Activated naive CD4-positive, alpha-beta T cell treated with anti-CD3 and anti-CD28 coated beads, Interleukin-2, amount 50 U/mL, for 24 hours (primary cell): Measurements from ENCODE around the gene ARHGEF4.
A peak's percentile ranks its signal among the peaks of the same experiment; 100 is the strongest.

Experiments
- H3K27ac Mint-ChIP-seq: one replicate; pipeline ENCODE4 v1.8.0; 2021; ENCODE audit warnings: mild to moderate bottlenecking, mixed read lengths
- H3K27me3 Mint-ChIP-seq: one replicate; pipeline ENCODE4 v1.8.0; 2021; ENCODE audit warnings: mixed read lengths
- H3K36me3 Mint-ChIP-seq: one replicate; pipeline ENCODE4 v1.8.0; 2021; ENCODE audit warnings: mixed read lengths
- H3K4me1 Mint-ChIP-seq: one replicate; pipeline ENCODE4 v1.8.0; 2021; ENCODE audit warnings: mixed read lengths
- H3K4me3 Mint-ChIP-seq: one replicate; pipeline ENCODE4 v1.8.0; 2021; ENCODE audit warnings: mild to moderate bottlenecking, mixed read lengths
- H3K9me3 Mint-ChIP-seq: one replicate; pipeline ENCODE4 v1.8.0; 2021; ENCODE audit warnings: mixed read lengths

Gene ARHGEF4

GRCh38 chr2:130836501-130837174 is at the start of gene ARHGEF4:
ARHGEF4 (plus strand) TSS chr2:130836914; CDS start chr2:130836954, 40 bp downstream.
- Mint-ChIP-seq H3K4me1 (no peaks in the 10 kb centered on the region), H3K36me3 (no peaks in the 10 kb centered on the region), H3K4me3 (peak within 1 kb of the TSS; percentile 19), H3K9me3 (no peaks in the 10 kb centered on the region), H3K27ac (no peak within 1 kb of the TSS), H3K27me3 (peaks cover 14% of the 10 kb centered on the region)

DNA sequence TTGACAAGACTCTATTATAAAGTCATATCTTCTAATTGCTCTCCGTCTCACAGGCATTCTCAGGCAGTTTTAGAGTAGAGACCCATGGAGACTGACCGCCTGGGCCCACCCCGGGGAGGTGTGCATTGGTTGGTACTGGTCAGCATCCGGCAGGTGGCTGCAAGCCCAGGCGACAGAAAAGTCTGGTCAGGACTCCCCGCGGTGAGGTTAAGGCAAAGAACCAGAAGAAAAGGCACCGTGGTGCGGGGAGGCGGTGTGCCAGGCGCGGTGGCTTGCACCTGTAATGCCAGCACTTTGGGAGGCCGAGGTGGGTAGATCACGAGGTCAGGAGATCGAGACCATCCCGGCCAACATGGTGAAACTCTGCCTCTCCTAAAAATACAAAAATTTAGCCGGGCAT is 48.9 kb upstream of the ARHGEF4 start:
- no peaks in the 10 kb centered on the region for H3K36me3 Mint-ChIP-seq
- peaks cover 5% of the 10 kb centered on the region for H3K27me3 Mint-ChIP-seq
- H3K9me3 Mint-ChIP-seq, result no peaks in the 10 kb centered on the region
- H3K27ac Mint-ChIP-seq, result no peak overlapping the region
- no peak overlapping the region for H3K4me3 Mint-ChIP-seq
- no peaks in the 10 kb centered on the region for H3K4me1 Mint-ChIP-seq

DNA sequence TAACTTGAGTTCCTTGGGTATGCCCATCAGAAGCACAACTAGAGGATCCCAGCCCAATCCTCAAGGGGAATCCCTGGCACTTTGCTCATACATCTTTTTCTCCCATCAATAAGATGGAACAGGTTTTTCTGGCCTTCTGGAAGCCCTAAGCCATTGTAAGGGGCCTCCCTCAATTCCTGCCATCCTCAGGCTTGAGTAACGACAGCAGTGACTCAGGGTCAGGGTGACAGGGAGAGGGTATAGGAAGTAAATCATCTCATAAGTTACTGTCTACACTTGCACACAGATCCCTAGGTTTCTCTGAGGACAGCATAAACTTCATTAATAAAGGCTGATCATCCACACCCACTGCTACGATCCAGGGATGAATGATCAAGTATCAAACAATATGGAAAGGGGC is 46.4 kb upstream of the ARHGEF4 start:
- Mint-ChIP-seq H3K27me3 (peaks cover 6% of the 10 kb centered on the region), H3K9me3 (no peaks in the 10 kb centered on the region), H3K27ac (no peak overlapping the region), H3K36me3 (no peaks in the 10 kb centered on the region), H3K4me3 (no peak overlapping the region), H3K4me1 (no peaks in the 10 kb centered on the region)

DNA sequence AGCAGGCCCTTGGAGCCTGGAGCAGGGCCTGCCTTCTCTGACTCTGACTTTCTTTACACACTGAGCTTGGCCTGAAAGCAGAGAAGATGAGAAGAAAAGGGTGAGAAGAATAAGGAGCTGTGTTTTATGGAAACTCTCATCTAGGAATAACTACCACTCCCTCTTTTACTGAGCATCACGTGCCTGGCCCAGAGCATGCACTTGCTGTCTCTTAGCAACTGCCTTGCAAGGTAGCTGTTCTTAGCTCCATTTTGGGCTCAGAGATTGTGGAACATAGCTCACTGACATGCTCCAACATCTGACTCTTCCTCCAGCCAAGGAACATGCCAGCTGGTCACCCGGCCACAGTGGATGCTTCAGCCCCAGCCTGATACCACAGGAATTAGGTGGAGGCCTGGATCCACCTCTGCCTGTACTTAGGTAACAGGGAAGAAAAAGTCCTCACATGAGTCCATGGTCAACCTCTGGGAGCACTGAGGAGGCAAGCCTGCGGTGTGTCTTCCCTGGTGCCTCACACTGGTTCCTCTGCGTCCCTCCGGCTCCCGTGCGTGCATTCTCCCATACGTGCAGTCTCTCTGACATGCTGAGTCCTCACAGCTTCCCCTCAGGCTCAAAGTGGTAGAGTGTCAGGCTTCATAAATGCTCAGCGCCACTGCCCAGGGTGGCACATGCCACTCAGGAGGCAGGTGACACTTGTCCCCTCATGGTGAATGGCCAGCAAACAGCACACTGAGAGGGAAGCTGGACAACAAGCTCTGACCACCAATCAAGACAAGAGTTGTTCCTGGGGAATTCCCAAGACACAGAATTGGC is 45.7 kb upstream of the ARHGEF4 start:
- Mint-ChIP-seq H3K4me3 (no peak overlapping the region), H3K4me1 (no peaks in the 10 kb centered on the region), H3K27ac (no peak overlapping the region), H3K36me3 (no peaks in the 10 kb centered on the region), H3K9me3 (no peaks in the 10 kb centered on the region), H3K27me3 (peaks cover 6% of the 10 kb centered on the region)

GRCh38 chr2:130791617-130791939 is 45.1 kb upstream of the ARHGEF4 start:
- no peaks in the 10 kb centered on the region for H3K4me1 Mint-ChIP-seq
- no peak overlapping the region for H3K27ac Mint-ChIP-seq
- no peak overlapping the region for H3K4me3 Mint-ChIP-seq
- no peaks in the 10 kb centered on the region for H3K9me3 Mint-ChIP-seq
- H3K27me3 Mint-ChIP-seq, result peaks cover 6% of the 10 kb centered on the region
- no peaks in the 10 kb centered on the region for H3K36me3 Mint-ChIP-seq

GRCh38 chr2:130795431-130795830 is 41.3 kb upstream of the ARHGEF4 start:
- H3K36me3 Mint-ChIP-seq, result no peaks in the 10 kb centered on the region
- peaks cover 4% of the 10 kb centered on the region for H3K4me1 Mint-ChIP-seq
- H3K9me3 Mint-ChIP-seq, result no peaks in the 10 kb centered on the region
- H3K4me3 Mint-ChIP-seq, result no peak overlapping the region
- no peak overlapping the region for H3K27ac Mint-ChIP-seq
- peaks cover 3% of the 10 kb centered on the region for H3K27me3 Mint-ChIP-seq

GRCh38 chr2:130796290-130796689 is 40.4 kb upstream of the ARHGEF4 start:
- H3K4me3 Mint-ChIP-seq, result no peak overlapping the region

GRCh38 chr2:130797493-130798435 is 39.0 kb upstream of the ARHGEF4 start:
- H3K4me3 Mint-ChIP-seq, result peak overlapping the region; percentile 62
- peaks cover 2% of the 10 kb centered on the region for H3K27me3 Mint-ChIP-seq
- no peaks in the 10 kb centered on the region for H3K9me3 Mint-ChIP-seq
- H3K27ac Mint-ChIP-seq, result peak overlapping the region; percentile 8
- peaks cover 4% of the 10 kb centered on the region for H3K4me1 Mint-ChIP-seq
- no peaks in the 10 kb centered on the region for H3K36me3 Mint-ChIP-seq

More at GRCh38 chr2:130796290-130796689, 40.4 kb upstream of the ARHGEF4 start:
- H3K4me1 Mint-ChIP-seq, result peaks cover 4% of the 10 kb centered on the region
- peaks cover 3% of the 10 kb centered on the region for H3K27me3 Mint-ChIP-seq
- H3K36me3 Mint-ChIP-seq, result no peaks in the 10 kb centered on the region
- no peak overlapping the region for H3K27ac Mint-ChIP-seq
- no peaks in the 10 kb centered on the region for H3K9me3 Mint-ChIP-seq

- H3K4me3 Mint-ChIP-seq, result peak overlapping the region; percentile 62
- no peaks in the 10 kb centered on the region for H3K9me3 Mint-ChIP-seq
- no peaks in the 10 kb centered on the region for H3K27me3 Mint-ChIP-seq
- H3K36me3 Mint-ChIP-seq, result no peaks in the 10 kb centered on the region
- no peak overlapping the region for H3K27ac Mint-ChIP-seq
- H3K4me1 Mint-ChIP-seq, result peaks cover 4% of the 10 kb centered on the region
Measured at GRCh38 chr2:130798472-130799218, 38.1 kb upstream of the ARHGEF4 start.

- Mint-ChIP-seq H3K27me3 (no peaks in the 10 kb centered on the region), H3K4me1 (peaks cover 4% of the 10 kb centered on the region), H3K36me3 (no peaks in the 10 kb centered on the region), H3K9me3 (no peaks in the 10 kb centered on the region), H3K4me3 (peak overlapping the region; percentile 6), H3K27ac (peak overlapping the region; percentile 51)
Measured at GRCh38 chr2:130799295-130799694, 37.4 kb upstream of the ARHGEF4 start.

GRCh38 chr2:130805613-130806012 is 31.1 kb upstream of the ARHGEF4 start:
- Mint-ChIP-seq H3K4me1 (peaks cover 7% of the 10 kb centered on the region), H3K9me3 (no peaks in the 10 kb centered on the region), H3K36me3 (no peaks in the 10 kb centered on the region)

DNA sequence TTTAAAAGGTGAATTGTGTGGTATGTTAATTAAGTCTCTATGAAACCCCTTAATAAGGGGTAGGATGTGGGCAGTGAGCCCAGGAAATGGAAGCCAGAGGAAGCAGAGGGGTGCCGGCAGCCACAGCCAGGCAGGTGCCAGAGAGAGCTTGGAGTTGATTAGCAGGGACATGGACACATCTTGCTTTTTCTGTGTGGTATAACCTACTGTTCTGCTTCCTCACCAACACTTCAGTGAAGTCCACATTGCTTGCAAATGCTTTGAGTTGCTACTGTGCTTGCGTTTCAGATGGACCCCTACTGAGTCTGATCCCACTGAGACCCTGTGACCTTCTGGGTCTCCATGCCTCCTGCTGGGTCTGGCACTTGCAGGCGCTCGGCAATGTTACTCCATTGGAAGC is 30.3 kb upstream of the ARHGEF4 start:
- no peaks in the 10 kb centered on the region for H3K36me3 Mint-ChIP-seq
- H3K9me3 Mint-ChIP-seq, result no peaks in the 10 kb centered on the region
- H3K4me3 Mint-ChIP-seq, result no peak overlapping the region
- no peak overlapping the region for H3K27ac Mint-ChIP-seq
- peaks cover 7% of the 10 kb centered on the region for H3K4me1 Mint-ChIP-seq
- H3K27me3 Mint-ChIP-seq, result peaks cover 2% of the 10 kb centered on the region

More at GRCh38 chr2:130805613-130806012, 31.1 kb upstream of the ARHGEF4 start:
- no peak overlapping the region for H3K27ac Mint-ChIP-seq
- no peak overlapping the region for H3K4me3 Mint-ChIP-seq
- H3K27me3 Mint-ChIP-seq, result peaks cover 2% of the 10 kb centered on the region

DNA sequence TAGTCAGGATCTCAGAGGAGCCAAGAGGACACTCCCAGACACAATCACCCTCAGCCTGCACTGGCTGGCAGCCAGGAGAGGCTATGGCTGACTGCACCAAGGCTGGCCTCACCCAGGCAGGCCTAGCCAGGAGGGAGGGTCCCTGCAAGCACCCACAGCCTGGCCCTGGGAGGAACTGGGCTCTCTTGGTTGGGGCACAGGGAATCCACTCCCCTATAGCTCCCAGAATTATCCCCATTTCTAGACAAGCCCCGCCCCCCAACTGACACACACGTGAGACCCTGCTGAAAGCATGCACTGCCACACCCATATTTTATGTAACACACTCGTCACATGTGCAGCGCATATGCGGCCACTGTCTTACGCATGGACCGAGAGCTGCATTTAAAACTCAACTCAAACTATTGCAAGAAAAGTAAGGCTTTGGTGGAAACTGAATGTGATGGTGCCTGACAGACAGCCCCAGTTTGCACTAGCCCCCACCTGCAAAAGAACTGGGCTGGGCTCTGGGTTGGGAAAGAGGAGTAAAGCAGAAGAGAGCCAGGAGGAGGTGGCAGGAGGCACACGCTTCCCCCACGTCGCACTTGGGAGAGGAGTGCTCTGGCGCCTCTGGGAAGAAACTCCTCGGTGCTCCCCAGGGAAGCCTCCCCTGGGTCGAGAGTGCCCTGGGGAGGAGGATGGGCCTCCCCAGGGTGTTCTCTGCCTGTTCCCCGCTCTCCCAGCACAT is 28.9 kb upstream of the ARHGEF4 start:
- peaks cover 7% of the 10 kb centered on the region for H3K4me1 Mint-ChIP-seq
- H3K4me3 Mint-ChIP-seq, result no peak overlapping the region
- no peaks in the 10 kb centered on the region for H3K36me3 Mint-ChIP-seq
- no peaks in the 10 kb centered on the region for H3K9me3 Mint-ChIP-seq
- peaks cover 2% of the 10 kb centered on the region for H3K27me3 Mint-ChIP-seq
- no peak overlapping the region for H3K27ac Mint-ChIP-seq

DNA sequence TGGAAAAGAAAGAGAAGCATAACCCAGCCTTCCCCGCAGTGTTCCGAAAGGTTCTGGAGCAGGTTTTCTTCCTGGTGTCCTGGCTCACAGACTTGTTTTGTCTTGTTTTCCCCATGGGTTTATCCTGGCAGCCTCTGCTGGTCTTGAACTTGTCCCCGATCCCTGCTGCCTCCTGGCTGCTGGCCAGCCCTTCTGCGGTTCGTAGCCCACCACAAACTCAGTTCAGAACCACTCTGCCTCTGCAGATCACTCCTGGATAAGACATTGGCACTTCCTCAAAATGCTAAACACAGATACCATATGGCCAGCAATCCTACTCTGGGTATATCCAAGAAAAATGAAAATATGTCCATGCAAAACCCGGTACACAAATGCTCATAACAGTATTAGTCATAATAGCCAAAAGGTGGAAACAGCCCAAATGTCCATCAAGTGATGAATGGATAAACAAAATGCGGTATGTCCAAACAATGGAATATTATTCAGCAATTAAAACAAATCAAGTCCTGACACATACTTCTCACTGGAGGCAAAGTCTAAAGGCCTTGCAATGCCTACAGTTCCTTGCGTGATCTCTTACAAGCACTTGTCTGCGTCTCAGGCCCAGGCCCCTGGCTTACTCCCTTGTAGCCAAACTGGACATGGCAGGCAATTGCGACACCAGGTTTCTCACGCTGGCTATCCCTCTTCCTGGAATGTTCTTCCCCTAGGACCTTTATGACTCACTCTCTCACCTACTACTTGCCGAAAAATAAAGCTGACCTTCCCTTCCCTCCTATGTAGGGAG is 28.0 kb upstream of the ARHGEF4 start:
- H3K36me3 Mint-ChIP-seq, result no peaks in the 10 kb centered on the region
- no peak overlapping the region for H3K27ac Mint-ChIP-seq
- H3K9me3 Mint-ChIP-seq, result no peaks in the 10 kb centered on the region
- peaks cover 5% of the 10 kb centered on the region for H3K27me3 Mint-ChIP-seq
- H3K4me3 Mint-ChIP-seq, result no peak overlapping the region
- H3K4me1 Mint-ChIP-seq, result peaks cover 7% of the 10 kb centered on the region
